Measurements from ENCODE around the gene RAD51D.
"Not testable (repeated sequence)": the region's sequence is repeated elsewhere in the genome, so short reads cannot be mapped to it uniquely, and the experiment has no call there.

Gene RAD51D

DNA sequence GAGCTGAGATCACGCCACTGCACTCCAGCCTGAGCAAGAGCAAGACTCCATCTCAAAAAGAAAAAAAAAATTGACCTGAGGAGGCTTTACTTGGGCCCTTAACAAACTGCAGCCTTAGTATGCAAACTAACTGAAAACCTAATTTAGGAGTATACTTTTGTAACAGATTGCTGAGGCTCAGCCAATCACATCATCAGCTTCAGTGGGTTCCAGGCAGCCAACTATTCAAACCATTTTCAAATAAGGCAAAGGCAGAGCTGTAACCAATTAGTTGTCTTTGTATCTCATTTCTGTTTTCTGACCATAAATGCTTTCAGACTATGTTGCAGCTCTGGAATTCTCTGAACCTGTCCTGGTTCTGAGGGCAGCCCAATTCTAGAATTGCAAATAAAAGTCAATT lies 23.9 kb downstream of the RAD51D start:
- Histone ChIP-seq H3K4ac (ENCODE audit: low read length) (no peak overlapping the region), H3K4me1 (ENCODE audit: control insufficient read depth in 2 of 2, insufficient read depth in 1 of 2, low read depth in 1 of 2, low read length in 2 of 2) (no peaks in the 10 kb centered on the region), H3K23ac (ENCODE audit: low read depth, low read length, poor library complexity) (no peak overlapping the region), H2AK5ac (ENCODE audit: low read depth, low read length) (no peak overlapping the region), H3K4me2 (ENCODE audit: insufficient read depth, low read length, poor library complexity, severe bottlenecking) (no peak overlapping the region), H2BK120ac (ENCODE audit: low read depth, low read length) (no peak overlapping the region), H2BK15ac (ENCODE audit: low read length) (no peak overlapping the region), H2BK12ac (ENCODE audit: low read length) (no peak overlapping the region), H3K36me3 (replicated peaks in 1 of 2; ENCODE audit: control insufficient read depth in 2 of 2, insufficient read depth in 2 of 2, low read length in 2 of 2) (peaks cover 15 to 28% of the 10 kb centered on the region in 2 donors), H3K27ac (replicated peaks; ENCODE audit: low read length) (no peak overlapping the region), H4K91ac (ENCODE audit: low read depth, low read length, poor library complexity) (no peak overlapping the region), H2BK5ac (ENCODE audit: low read length) (no peak overlapping the region), H2AFZ (ENCODE audit: low read length) (no peak overlapping the region), H3K79me1 (ENCODE audit: low read depth, low read length) (no peaks in the 10 kb centered on the region), H3K18ac (ENCODE audit: low read length) (no peak overlapping the region), H3K9me3 (replicated peaks in 1 of 2; ENCODE audit: control insufficient read depth in 2 of 2, insufficient read depth in 1 of 2, low read depth in 1 of 2, low read length in 2 of 2) (peaks cover 0 to 2% of the 10 kb centered on the region in 2 donors), H4K8ac (ENCODE audit: low read depth, low read length) (no peak overlapping the region), H3K14ac (ENCODE audit: low read length) (no peak overlapping the region), H3K4me3 (ENCODE audit: low read length in 2 of 2) (no peak overlapping the region), H3K27me3 (ENCODE audit: control insufficient read depth in 3 of 3, insufficient read depth in 3 of 3, low read depth in 1 of 3, low read length in 3 of 3) (no peaks in the 10 kb centered on the region), H3K9ac (ENCODE audit: low read depth, low read length, poor library complexity) (no peak overlapping the region)
- no CpG with 5 or more reads among the region's 1 CpG for WGBS, 2 donors (ENCODE audit: extremely low coverage in 2 of 2, insufficient read length in 2 of 2, insufficient replicate concordance in 1 of 2)
- no peak for DNase-seq (ENCODE audit: low spot score)

DNA sequence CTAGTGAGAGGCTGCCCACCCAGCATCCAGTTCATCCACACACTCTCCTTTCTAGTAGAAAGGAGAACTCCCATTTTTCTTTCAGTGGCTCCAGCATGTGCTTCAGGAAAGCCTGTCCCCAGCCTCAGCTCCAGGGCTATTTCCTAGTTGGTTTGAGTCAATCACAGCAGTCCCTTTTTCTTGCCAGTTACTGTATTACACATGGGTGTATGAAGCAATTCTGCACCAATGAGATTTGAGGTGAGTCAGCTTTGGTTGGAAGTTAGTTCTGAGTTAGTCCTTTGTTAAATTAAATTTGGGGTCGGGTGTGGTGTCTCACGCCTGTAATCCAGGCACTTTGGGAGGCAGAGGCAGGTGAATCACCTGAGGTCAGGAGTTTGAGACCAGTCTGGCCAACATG lies 24.8 kb downstream of the RAD51D start:
- no peak overlapping the region for H4K8ac ChIP-seq (ENCODE audit: low read depth, low read length)
- H3K4me2 ChIP-seq (ENCODE audit: insufficient read depth, low read length, poor library complexity, severe bottlenecking): no peak overlapping the region
- no peak overlapping the region for H3K14ac ChIP-seq (ENCODE audit: low read length)
- peaks cover 12 to 19% of the 10 kb centered on the region in 2 donors for H3K36me3 ChIP-seq (replicated peaks in 1 of 2; ENCODE audit: control insufficient read depth in 2 of 2, insufficient read depth in 2 of 2, low read length in 2 of 2)
- H2BK120ac ChIP-seq (ENCODE audit: low read depth, low read length): no peak overlapping the region
- H3K4me3 ChIP-seq (ENCODE audit: low read length in 2 of 2): no peak overlapping the region
- no peak overlapping the region for H2BK12ac ChIP-seq (ENCODE audit: low read length)
- no CpG with 5 or more reads among the region's 2 CpGs for WGBS, 2 donors (ENCODE audit: extremely low coverage in 2 of 2, insufficient read length in 2 of 2, insufficient replicate concordance in 1 of 2)
- no peaks in the 10 kb centered on the region for H3K27me3 ChIP-seq (ENCODE audit: control insufficient read depth in 3 of 3, insufficient read depth in 3 of 3, low read depth in 1 of 3, low read length in 3 of 3)
- H3K4ac ChIP-seq (ENCODE audit: low read length): no peak overlapping the region
- H2AK5ac ChIP-seq (ENCODE audit: low read depth, low read length): no peak overlapping the region
- H3K4me1 ChIP-seq (ENCODE audit: control insufficient read depth in 2 of 2, insufficient read depth in 1 of 2, low read depth in 1 of 2, low read length in 2 of 2): no peaks in the 10 kb centered on the region
- H3K9me3 ChIP-seq (replicated peaks in 1 of 2; ENCODE audit: control insufficient read depth in 2 of 2, insufficient read depth in 1 of 2, low read depth in 1 of 2, low read length in 2 of 2): peaks cover 0 to 2% of the 10 kb centered on the region in 2 donors
- H2AFZ ChIP-seq (ENCODE audit: low read length): no peak overlapping the region
- no peaks in the 10 kb centered on the region for H3K79me1 ChIP-seq (ENCODE audit: low read depth, low read length)
- no peak overlapping the region for H2BK15ac ChIP-seq (ENCODE audit: low read length)
- H4K91ac ChIP-seq (ENCODE audit: low read depth, low read length, poor library complexity): no peak overlapping the region
- no peak overlapping the region for H2BK5ac ChIP-seq (ENCODE audit: low read length)
- no peak overlapping the region for H3K9ac ChIP-seq (ENCODE audit: low read depth, low read length, poor library complexity)
- DNase-seq (ENCODE audit: low spot score): no peak
- no peak overlapping the region for H3K27ac ChIP-seq (replicated peaks; ENCODE audit: low read length)
- no peak overlapping the region for H3K23ac ChIP-seq (ENCODE audit: low read depth, low read length, poor library complexity)
- no peak overlapping the region for H3K18ac ChIP-seq (ENCODE audit: low read length)

DNA sequence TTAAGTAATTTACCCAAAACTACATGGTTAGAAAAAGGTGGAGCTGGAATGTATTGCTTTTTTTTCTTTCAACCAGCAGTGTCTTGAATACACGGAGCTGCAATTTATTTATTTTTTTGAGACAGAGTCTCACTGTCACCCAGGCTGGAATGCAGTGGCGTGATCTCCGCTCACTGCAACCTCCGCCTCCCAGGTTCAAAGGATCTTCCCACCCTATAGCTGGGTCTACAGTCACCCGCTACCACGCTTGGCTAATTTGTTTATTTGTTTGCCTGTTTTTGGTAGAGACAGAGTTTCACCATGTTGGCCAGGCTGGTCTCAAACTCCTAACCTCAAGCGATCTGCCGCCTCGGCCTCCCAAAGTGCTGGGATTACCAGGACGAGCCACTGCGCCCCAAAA lies 29.0 kb downstream of the RAD51D start:
- H2AFZ ChIP-seq (ENCODE audit: low read length); H2BK12ac ChIP-seq (ENCODE audit: low read length); H4K91ac ChIP-seq (ENCODE audit: low read depth, low read length, poor library complexity); H3K18ac ChIP-seq (ENCODE audit: low read length); H3K23ac ChIP-seq (ENCODE audit: low read depth, low read length, poor library complexity); H3K9ac ChIP-seq (ENCODE audit: low read depth, low read length, poor library complexity); H3K9me3 ChIP-seq (replicated peaks in 1 of 2; ENCODE audit: control insufficient read depth in 2 of 2, insufficient read depth in 1 of 2, low read depth in 1 of 2, low read length in 2 of 2); H3K27ac ChIP-seq (replicated peaks; ENCODE audit: low read length); H2AK5ac ChIP-seq (ENCODE audit: low read depth, low read length); H2BK120ac ChIP-seq (ENCODE audit: low read depth, low read length); H3K4me3 ChIP-seq (ENCODE audit: low read length in 2 of 2); H3K4me2 ChIP-seq (ENCODE audit: insufficient read depth, low read length, poor library complexity, severe bottlenecking); DNase-seq (ENCODE audit: low spot score); H2BK5ac ChIP-seq (ENCODE audit: low read length); H2BK15ac ChIP-seq (ENCODE audit: low read length); H3K14ac ChIP-seq (ENCODE audit: low read length); H3K36me3 ChIP-seq (replicated peaks in 1 of 2; ENCODE audit: control insufficient read depth in 2 of 2, insufficient read depth in 2 of 2, low read length in 2 of 2); H4K8ac ChIP-seq (ENCODE audit: low read depth, low read length); H3K79me1 ChIP-seq (ENCODE audit: low read depth, low read length); H3K4me1 ChIP-seq (ENCODE audit: control insufficient read depth in 2 of 2, insufficient read depth in 1 of 2, low read depth in 1 of 2, low read length in 2 of 2); H3K4ac ChIP-seq (ENCODE audit: low read length): not testable (repeated sequence)
- H3K27me3 ChIP-seq (ENCODE audit: control insufficient read depth in 3 of 3, insufficient read depth in 3 of 3, low read depth in 1 of 3, low read length in 3 of 3): peaks cover 0 to 10% (median 0%) of the 10 kb centered on the region in 3 experiments
- WGBS, 2 donors (ENCODE audit: extremely low coverage in 2 of 2, insufficient read length in 2 of 2, insufficient replicate concordance in 1 of 2): no CpG with 5 or more reads among the region's 11 CpGs

DNA sequence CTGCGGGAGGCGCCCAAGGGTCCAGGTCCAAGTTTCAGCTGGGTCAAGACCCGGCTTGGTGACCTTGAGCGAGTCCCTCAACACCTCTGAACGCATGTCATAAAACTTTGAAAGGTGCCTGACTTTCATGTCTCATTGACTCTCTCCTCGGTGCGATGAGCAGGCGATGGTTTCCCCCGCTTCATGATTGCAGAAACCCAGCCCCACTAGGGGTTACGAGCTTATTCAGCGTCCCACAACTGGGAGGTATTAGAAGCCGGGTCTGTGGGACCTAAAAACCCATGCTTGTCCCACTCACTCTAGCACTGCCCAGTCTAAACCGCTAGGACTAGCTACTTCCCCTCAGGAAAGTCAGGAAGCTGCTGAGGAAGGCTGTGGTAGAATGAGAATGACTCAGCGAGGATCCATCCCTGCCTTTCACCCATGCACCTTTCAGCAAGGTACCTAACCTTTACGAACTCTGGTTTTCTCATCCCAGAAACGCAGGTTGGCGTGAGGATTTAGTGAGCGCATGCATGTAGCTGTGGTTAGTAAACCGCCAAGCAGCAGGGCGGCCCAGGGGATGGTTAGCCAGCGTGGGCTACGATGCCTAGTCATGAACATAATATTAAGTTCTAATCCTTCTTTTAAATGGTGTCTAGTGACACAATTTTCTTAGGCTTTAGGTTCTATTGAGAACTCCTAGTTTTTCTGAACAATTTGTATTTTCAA lies 29.9 kb downstream of the RAD51D start:
- no peak overlapping the region for H3K4ac ChIP-seq (ENCODE audit: low read length)
- peaks cover 0 to 10% (median 0%) of the 10 kb centered on the region in 3 experiments for H3K27me3 ChIP-seq (ENCODE audit: control insufficient read depth in 3 of 3, insufficient read depth in 3 of 3, low read depth in 1 of 3, low read length in 3 of 3)
- no peaks in the 10 kb centered on the region for H3K79me1 ChIP-seq (ENCODE audit: low read depth, low read length)
- no CpG with 5 or more reads among the region's 22 CpGs for WGBS, 2 donors (ENCODE audit: extremely low coverage in 2 of 2, insufficient read length in 2 of 2, insufficient replicate concordance in 1 of 2)
- no peaks in the 10 kb centered on the region for H3K9me3 ChIP-seq (replicated peaks in 1 of 2; ENCODE audit: control insufficient read depth in 2 of 2, insufficient read depth in 1 of 2, low read depth in 1 of 2, low read length in 2 of 2)
- no peak overlapping the region for H3K23ac ChIP-seq (ENCODE audit: low read depth, low read length, poor library complexity)
- no peak overlapping the region for H2BK15ac ChIP-seq (ENCODE audit: low read length)
- no peak overlapping the region for H2BK120ac ChIP-seq (ENCODE audit: low read depth, low read length)
- H3K9ac ChIP-seq (ENCODE audit: low read depth, low read length, poor library complexity): peak overlapping the region; percentile 67
- peak overlapping the region; percentile 82 for H3K18ac ChIP-seq (ENCODE audit: low read length)
- peaks cover 5 to 10% of the 10 kb centered on the region in 2 donors for H3K4me1 ChIP-seq (ENCODE audit: control insufficient read depth in 2 of 2, insufficient read depth in 1 of 2, low read depth in 1 of 2, low read length in 2 of 2)
- H3K36me3 ChIP-seq (replicated peaks in 1 of 2; ENCODE audit: control insufficient read depth in 2 of 2, insufficient read depth in 2 of 2, low read length in 2 of 2): no peaks in the 10 kb centered on the region
- H2AFZ ChIP-seq (ENCODE audit: low read length): peak overlapping the region; percentile 86
- H3K4me2 ChIP-seq (ENCODE audit: insufficient read depth, low read length, poor library complexity, severe bottlenecking): peak overlapping the region; percentile 47
- no peak overlapping the region for H3K27ac ChIP-seq (replicated peaks; ENCODE audit: low read length)
- H3K14ac ChIP-seq (ENCODE audit: low read length): no peak overlapping the region
- no peak overlapping the region for H4K8ac ChIP-seq (ENCODE audit: low read depth, low read length)
- H2BK5ac ChIP-seq (ENCODE audit: low read length): no peak overlapping the region
- no peak for DNase-seq (ENCODE audit: low spot score)
- peak overlapping the region; percentile 56 for H4K91ac ChIP-seq (ENCODE audit: low read depth, low read length, poor library complexity)
- H2BK12ac ChIP-seq (ENCODE audit: low read length): no peak overlapping the region
- no peak overlapping the region for H2AK5ac ChIP-seq (ENCODE audit: low read depth, low read length)
- H3K4me3 ChIP-seq (ENCODE audit: low read length in 2 of 2): peak overlapping the region; percentile 26 to 60

Measured in neuronal stem cell (in vitro differentiated cells).